Inferior parietal cortex (tissue), 1 donor: Measurements from ENCODE around the gene PSME1.
A peak's percentile ranks its signal among the peaks of the same experiment; 100 is the strongest.

Experiments used
- DNase-seq: peaks from one replicate; pipeline ENCODE4 v3.0.0-alpha.2; 2016; ENCODE audit errors: extremely low spot score

Gene PSME1

DNA sequence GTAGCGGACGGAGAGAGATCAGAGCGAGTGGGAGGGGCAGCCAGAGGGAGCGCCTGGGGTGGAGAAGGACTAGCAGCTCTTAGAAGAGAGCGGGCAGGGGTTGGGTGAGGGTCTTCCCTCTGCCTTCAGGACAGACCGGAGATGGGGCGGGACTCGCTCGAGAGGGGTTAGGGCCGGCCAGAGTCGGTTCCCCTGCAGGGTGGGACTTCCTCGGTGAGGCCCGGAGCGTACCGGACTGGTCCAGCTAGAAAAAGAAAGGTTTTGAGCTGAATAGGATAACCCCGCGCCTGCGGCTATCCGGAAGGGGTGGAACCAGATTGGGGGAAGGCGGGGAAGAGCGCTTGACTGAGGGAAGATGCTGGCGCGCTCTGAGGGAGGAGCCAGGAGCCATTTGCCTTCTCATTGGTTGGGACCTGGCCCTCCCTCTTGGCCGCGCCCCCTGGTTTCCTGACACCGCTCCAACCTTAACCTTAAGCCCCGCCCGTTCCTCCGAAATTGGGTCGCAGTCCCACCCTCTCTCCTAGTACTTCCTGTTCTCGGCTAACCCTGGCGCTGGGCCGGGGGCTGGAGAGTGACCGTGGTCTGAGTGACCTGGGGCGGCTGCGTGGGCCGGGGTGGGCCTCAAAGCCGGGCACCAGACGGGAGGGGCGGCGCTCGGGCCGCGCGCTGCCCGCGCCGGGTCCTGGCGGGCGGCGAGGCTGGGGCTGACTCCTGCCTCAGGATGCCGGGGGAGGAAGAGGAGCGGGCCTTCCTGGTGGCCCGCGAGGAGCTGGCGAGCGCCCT lies 11.2 kb downstream of the PSME1 start, which contains the start of gene RNF31:
RNF31 (plus strand) TSS at position 521 of the 783 bp plus-strand sequence; CDS start at position 722, 201 bp downstream.
- DNase-seq: peak; percentile 97

DNA sequence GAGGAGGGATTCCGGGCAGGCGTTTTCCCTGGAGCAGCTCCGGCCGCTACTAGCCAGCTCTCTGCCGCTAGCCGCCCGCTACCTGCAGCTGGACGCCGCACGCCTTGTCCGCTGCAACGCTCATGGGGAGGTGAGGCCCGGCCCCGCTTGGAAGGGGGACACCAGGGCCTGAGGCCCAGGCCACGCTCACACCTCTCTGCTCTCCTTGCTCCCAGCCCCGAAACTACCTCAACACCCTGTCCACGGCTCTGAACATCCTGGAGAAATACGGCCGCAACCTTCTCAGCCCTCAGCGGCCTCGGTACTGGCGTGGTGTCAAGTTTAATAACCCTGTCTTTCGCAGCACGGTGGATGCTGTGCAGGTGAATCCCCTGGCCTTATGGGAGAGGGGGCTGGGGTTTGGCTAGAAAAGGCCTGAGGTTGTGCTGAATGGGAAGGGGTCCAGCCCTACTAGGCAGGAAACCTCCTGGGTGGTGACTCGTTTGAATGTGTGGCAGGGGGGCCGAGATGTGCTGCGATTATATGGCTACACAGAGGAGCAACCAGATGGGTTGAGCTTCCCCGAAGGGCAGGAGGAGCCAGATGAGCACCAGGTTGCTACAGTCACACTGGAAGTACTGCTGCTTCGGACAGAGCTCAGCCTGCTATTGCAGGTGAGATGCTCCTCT lies 11.9 kb downstream of the PSME1 start:
- no peak for DNase-seq

DNA sequence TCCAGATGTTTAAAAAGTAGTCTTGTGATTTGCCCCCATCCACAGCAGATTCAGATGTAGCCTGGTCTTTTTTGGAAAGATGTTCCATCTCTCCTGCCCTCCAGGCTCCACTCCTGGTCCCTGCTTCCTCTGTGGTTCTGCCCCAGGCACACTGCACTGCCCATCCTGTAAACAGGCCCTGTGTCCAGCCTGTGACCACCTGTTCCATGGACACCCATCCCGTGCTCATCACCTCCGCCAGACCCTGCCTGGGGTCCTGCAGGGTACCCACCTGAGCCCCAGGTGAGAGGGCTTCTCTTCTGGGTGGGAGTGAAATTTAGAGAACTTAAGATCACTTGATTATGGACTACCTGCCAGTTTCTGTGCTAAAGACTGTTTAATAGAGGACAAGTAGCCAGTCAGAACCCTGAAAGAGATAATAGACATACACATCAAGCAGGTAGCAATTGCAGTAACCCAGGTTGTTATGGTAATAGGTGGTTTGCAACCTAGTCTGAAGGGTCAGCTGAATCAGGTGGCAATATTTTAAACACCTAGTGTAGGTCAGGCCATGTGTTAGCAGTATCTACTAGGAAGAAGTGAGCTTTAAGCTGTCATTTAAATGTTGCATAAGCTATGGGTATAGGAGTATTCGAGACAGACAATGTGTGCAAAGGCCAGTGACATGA lies 13.4 kb downstream of the PSME1 start:
- no peak for DNase-seq

DNA sequence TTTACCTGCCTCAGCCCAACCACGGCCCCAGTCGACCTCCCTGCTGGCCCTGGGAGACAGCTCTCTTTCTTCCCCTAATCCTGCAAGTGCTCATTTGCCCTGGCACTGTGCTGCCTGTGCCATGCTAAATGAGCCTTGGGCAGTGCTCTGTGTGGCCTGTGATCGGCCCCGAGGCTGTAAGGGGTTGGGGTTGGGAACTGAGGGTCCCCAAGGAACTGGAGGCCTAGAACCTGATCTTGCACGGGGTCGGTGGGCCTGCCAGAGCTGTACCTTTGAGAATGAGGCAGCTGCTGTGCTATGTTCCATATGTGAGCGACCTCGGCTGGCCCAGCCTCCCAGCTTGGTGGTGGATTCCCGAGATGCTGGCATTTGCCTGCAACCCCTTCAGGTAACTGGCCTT lies 14.1 kb downstream of the PSME1 start:
- no peak for DNase-seq

DNA sequence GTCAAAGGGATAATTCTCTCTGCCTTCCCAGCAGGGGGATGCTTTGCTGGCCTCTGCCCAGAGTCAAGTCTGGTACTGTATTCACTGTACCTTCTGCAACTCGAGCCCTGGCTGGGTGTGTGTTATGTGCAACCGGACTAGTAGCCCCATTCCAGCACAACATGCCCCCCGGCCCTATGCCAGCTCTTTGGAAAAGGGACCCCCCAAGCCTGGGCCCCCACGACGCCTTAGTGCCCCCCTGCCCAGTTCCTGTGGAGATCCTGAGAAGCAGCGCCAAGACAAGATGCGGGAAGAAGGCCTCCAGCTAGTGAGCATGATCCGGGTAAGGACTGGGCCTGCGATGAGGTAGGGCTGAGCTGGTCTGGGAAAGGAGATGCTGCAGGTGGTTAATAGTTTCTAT lies 14.6 kb downstream of the PSME1 start:
- DNase-seq: no peak

DNA sequence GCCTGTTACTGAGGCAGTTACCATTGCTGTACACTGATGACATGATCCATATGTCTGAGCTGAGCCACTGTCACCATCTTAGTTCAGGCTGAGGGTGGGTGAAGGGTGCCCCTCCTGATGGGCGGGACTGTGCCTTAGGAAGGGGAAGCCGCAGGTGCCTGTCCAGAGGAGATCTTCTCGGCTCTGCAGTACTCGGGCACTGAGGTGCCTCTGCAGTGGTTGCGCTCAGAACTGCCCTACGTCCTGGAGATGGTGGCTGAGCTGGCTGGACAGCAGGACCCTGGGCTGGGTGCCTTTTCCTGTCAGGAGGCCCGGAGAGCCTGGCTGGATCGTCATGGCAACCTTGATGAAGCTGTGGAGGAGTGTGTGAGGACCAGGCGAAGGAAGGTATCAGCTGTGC lies 15.0 kb downstream of the PSME1 start:
- no peak for DNase-seq

DNA sequence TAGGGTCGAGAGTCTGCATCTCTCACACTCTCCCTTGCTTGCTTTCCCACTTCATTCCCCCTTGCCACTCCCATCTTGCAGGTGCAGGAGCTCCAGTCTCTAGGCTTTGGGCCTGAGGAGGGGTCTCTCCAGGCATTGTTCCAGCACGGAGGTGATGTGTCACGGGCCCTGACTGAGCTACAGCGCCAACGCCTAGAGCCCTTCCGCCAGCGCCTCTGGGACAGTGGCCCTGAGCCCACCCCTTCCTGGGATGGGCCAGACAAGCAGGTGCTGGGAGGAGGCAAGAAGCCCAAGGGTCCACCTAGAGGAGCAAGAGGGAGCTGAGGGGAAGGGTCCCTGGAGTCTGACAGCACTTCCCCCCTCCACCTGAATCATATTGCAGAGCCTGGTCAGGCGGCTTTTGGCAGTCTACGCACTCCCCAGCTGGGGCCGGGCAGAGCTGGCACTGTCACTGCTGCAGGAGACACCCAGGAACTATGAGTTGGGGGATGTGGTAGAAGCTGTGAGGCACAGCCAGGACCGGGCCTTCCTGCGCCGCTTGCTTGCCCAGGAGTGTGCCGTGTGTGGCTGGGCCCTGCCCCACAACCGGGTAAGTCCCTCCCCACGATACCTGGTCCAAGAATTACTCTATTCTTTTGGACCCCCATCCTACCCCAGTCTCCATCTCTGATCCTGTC lies 15.5 kb downstream of the PSME1 start:
- DNase-seq: no peak

DNA sequence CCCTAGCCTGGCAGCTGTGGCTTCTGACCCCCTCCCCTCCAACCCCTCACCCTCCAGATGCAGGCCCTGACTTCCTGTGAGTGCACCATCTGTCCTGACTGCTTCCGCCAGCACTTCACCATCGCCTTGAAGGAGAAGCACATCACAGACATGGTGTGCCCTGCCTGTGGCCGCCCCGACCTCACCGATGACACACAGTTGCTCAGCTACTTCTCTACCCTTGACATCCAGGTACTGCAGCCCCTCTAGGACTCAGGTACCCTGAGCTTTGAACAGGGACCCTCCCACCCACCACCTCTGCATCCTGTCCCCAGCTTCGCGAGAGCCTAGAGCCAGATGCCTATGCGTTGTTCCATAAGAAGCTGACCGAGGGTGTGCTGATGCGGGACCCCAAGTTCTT lies 19.1 kb downstream of the PSME1 start:
- no peak for DNase-seq

DNA sequence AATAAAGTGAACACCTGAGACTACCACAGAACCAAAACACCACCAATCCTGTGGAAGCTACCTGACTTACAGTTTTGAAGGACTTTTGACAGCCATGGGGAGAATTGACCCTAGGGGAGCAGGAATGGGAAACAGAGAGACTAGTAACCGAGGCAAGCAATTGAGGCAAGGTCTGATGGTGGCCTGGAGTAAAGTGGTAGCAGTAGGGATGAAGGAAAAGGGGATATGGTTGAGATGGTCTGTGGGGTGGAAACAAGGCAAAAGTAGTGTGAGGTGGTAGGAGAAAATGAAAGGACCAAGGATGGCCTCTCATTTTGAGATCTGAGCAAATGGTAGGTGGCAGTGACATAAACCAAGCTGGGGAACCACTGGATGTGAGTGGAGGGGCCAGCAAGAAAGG lies 20.8 kb downstream of the PSME1 start:
- DNase-seq: no peak

DNA sequence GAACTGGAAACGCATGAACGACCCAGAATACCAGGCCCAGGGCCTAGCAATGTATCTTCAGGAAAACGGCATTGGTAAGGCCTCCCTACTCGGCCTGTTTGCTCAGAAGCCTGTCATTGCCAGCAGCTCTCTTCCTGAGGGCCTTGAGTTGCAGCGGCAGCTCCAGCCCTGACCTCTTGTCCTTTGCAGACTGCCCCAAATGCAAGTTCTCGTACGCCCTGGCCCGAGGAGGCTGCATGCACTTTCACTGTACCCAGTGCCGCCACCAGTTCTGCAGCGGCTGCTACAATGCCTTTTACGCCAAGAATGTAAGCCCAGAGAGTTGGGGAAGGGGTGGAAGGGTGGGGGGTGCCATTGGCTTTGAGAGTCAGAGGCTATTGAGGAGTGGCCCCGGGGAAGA lies 21.3 kb downstream of the PSME1 start:
- DNase-seq: no peak

DNA sequence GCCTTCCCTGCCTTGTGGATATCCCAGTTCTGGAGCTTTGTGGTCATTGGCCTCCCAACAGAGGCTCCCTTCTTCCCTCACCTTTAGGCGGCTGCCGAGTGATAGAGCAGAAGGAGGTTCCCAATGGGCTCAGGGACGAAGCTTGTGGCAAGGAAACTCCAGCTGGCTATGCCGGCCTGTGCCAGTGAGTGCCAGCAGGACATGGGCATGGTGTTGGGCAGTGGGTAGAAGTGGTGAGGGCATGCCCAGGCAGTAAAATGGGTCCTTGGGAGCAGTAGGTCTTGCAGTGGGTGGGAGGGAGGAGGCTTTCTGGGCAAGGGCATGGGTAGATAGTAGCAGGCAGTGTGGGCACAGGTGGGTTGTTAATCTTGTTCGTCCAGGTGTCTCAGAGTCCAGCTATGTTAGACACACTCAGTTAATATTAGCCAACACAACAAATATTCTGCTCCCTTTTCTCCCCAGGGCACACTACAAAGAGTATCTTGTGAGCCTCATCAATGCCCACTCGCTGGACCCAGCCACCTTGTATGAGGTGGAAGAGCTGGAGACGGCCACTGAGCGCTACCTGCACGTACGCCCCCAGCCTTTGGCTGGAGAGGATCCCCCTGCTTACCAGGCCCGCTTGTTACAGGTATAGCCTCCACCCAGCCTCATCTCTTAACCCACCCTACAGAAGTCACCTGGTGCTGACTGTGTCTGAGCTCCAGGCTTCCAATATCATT lies 23.9 kb downstream of the PSME1 start:
- DNase-seq: no peak

DNA sequence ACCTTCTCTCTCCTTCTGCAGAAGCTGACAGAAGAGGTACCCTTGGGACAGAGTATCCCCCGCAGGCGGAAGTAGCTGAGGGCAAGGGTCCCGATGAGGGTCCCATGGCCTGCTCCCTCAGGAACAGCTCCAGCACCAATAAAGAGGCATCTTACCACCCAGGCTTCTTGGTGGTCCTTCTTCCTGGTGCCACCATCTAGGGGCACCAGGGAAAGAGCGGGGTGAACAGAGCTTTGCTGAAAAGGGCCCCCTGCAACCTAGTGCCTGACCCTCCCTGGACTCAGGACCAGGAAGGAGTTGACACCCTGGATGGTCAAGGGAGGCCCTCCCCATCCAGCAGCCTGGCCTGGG lies 24.5 kb downstream of the PSME1 start:
- no peak for DNase-seq

DNA sequence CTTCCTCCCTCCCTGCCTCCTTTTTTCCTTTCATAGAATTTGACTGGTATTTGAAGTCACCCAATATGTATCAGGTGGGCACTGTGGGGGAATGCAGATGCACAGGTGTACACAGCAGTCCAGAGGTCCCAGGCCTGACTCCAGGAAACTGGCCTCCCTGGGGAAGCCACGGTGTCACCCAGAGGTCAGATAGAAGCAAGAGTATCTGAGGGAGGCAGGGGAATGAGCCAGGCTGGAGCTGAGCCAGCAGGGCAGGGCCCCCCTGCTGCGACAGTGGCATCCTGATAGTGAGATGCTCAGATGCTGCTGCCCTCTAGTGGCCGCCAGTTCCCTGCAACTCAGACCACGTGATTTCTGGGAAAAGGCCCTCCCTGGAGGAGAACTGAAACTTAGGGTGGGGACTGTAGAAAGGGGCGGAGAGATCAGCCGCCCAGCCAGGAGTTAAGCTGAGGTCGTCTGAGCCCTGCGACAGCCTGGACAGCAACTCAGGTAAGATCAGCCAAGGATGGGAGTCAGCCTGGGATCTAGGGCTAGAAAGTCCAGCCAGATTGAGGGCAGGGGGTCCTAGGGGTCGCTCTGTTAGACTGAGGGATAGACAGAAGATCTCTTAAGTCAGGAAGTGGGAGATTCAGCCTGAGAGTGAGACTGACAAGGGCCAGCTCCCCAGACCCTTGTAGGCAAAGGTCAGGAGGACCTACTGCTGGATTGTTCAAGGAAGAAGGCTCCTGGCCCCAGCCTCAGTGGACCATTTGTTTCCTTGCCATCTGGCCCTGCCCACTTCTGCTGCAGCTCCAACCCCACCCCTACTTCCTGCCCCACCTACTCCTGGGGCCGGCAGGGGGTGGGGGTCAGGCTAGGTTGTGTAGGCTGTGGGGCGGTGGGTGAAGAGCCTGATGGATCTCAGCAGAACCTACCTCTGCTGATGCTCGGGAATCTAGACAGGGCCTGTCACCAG lies 25.1 kb downstream of the PSME1 start, which contains the start of gene IRF9:
IRF9 (plus strand) TSS at position 416 of the 955 bp plus-strand sequence. CDS start 880 bp downstream, outside the sequence.
- DNase-seq: peak; percentile 97

DNA sequence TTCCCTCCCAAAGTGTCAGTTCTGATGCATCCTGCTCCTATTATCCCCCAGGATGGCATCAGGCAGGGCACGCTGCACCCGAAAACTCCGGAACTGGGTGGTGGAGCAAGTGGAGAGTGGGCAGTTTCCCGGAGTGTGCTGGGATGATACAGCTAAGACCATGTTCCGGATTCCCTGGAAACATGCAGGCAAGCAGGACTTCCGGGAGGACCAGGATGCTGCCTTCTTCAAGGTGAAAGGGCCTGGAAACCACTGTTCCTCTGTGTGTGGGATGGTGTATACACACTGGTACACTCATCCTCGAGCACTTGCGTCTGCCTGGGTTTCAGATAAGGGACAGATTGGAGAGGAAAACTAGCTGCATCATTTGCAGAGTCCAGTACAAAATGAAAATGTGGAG lies 26.1 kb downstream of the PSME1 start:
- DNase-seq: no peak

DNA sequence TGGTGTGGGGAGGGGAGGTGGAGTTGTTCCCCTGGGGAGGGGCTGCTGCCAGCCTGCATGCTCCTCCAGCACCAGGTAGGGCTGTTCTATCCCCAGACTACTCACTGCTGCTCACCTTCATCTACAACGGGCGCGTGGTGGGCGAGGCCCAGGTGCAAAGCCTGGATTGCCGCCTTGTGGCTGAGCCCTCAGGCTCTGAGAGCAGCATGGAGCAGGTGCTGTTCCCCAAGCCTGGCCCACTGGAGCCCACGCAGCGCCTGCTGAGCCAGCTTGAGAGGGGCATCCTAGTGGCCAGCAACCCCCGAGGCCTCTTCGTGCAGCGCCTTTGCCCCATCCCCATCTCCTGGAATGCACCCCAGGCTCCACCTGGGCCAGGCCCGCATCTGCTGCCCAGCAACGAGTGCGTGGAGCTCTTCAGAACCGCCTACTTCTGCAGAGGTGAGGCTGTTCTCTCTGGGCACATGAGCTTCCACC lies 28.6 kb downstream of the PSME1 start:
- no peak for DNase-seq

DNA sequence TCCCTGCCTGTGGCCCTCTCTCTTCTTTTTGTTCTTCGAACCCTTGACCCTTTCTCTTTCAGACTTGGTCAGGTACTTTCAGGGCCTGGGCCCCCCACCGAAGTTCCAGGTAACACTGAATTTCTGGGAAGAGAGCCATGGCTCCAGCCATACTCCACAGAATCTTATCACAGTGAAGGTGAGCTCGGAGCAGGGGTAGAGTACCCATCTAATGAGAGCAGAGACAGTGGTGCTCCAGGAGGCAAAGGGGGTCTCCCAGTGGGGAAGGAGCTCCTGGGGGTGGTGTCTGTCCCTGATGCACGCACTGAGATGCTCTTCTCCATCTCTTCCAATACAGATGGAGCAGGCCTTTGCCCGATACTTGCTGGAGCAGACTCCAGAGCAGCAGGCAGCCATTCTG lies 29.8 kb downstream of the PSME1 start:
- no peak for DNase-seq

DNA sequence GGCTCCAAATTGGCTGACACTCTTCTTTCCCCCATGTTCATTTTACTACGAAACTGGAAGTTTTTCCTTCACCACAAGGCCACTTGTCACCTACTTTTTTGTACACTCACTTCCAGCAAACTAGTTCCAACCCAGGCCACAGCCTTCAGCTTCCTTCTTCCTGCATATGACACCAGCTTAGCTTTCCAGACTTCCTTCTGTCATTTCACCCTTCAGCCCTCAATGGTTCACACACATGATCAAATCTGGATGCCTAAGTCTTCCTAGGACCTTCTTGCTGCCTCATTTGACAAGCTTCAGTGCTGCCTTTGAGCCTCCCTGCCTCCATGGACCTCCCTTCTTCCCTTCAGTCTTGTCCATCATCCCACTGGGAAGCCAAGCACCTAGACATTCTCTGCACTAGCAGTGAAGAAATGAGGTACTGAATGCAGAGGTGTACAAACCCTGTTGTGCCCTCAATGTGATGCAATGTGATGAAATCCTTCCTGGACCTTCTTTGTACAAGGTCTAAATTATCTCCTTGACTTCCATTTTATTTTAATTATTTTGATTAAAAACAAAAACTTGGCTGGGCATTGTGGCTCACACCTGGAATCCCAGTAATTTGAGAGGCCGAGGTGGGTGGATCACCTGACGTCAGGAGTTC lies 31.6 kb downstream of the PSME1 start:
- no peak for DNase-seq

DNA sequence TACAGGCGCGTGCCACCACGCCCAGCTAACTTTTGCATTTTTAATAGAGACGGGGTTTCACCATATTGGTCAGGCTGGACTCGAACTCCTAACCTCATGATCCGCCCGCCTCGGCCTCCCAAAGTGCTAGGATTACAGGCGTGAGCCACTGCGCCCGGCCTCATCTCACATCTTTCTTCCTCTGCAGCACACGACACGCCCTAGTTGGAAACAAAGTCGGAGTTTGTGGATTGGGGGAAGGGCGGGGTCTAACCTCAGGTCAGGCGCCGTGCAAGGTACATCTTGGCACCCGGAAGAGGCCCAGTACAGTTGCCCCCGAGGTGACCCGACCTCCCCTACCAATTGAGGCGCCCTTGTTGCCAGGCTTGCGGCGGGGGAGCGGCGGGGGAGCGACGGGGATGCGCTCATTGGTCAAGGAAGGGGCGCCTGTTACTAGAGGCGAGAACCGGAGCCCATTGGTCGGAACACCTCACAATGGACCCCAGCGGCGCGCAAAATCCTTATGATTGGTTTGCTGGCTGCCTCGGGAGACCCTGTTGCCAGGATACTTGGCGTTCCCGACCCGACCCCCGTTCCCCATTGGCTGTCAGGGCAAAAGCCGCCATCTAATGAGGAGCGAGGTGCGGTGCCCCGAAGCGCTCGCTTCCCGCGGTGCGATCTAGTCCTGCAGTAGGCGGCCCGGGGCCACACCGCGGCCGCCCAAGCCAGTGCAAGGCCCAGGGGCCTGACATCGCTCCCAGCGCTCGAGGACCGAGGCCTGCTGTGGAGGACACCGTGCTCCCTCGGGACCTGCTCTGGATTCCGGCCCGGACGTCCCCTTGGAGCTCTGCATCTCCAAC lies 35.6 kb downstream of the PSME1 start, which contains the start of gene REC8:
REC8 (plus strand) TSS at position 659 of the 839 bp plus-strand sequence. CDS start 473 bp downstream, outside the sequence.
- DNase-seq: peak; percentile 88
